ENCODE results near the gene RAPH1. TPM values are rescaled to one million over a fixed set of nuclear protein-coding genes. Genes with fewer than 3 reads are reported as not detected.
A peak's percentile ranks its signal among the peaks of the same experiment; 100 is the strongest.

The RAPH1 gene
- total RNA-seq, 1 donor = 57.2 TPM

- peaks cover 14% of the 10 kb centered on the region for H3K79me2 ChIP-seq (ENCODE audit: insufficient read depth, low read length)
These were observed 127.6 kb downstream of the RAPH1 start for GRCh38 chr2:203407496-203407895.

GRCh38 chr2:203404996-203405395 is 130.1 kb downstream of the RAPH1 start:
- Histone ChIP-seq H3K27ac (ENCODE audit: low read depth, low read length) (peak overlapping the region; percentile 40), H3K36me3 (ENCODE audit: insufficient read depth, low read length) (peaks cover 23% of the 10 kb centered on the region), H3K9me3 (ENCODE audit: low read depth, low read length) (no peaks in the 10 kb centered on the region), H3K27me3 (ENCODE audit: insufficient read depth, low read length) (no peaks in the 10 kb centered on the region), H4K20me1 (ENCODE audit: insufficient read depth, low read length) (no peaks in the 10 kb centered on the region), H3K79me2 (ENCODE audit: insufficient read depth, low read length) (peaks cover 11% of the 10 kb centered on the region), H3K4me2 (ENCODE audit: insufficient read depth, low read length) (no peak overlapping the region), H3K4me1 (ENCODE audit: insufficient read depth, low read length) (peaks cover 53% of the 10 kb centered on the region), H2AFZ (ENCODE audit: low read length) (no peak overlapping the region), H3K4me3 (ENCODE audit: insufficient read depth, low read length) (no peak overlapping the region)
- DNase-seq (ENCODE audit: insufficient read length, low spot score, missing footprints) = peak; percentile 64
- TF ChIP-seq CTCF (IDR thresholded peaks at IDR 0.05; ENCODE audit: extremely low read depth, low read depth, low read length) = no peak

More at GRCh38 chr2:203407496-203407895, 127.6 kb downstream of the RAPH1 start:
- H3K9me3 ChIP-seq (ENCODE audit: low read depth, low read length) = no peaks in the 10 kb centered on the region
- no peaks in the 10 kb centered on the region for H4K20me1 ChIP-seq (ENCODE audit: insufficient read depth, low read length)
- peaks cover 36% of the 10 kb centered on the region for H3K36me3 ChIP-seq (ENCODE audit: insufficient read depth, low read length)
- H3K27ac ChIP-seq (ENCODE audit: low read depth, low read length) = no peak overlapping the region
- H3K27me3 ChIP-seq (ENCODE audit: insufficient read depth, low read length) = no peaks in the 10 kb centered on the region
- no peak for TF ChIP-seq CTCF (IDR thresholded peaks at IDR 0.05; ENCODE audit: extremely low read depth, low read depth, low read length)
- no peak overlapping the region for H2AFZ ChIP-seq (ENCODE audit: low read length)
- no peak overlapping the region for H3K4me2 ChIP-seq (ENCODE audit: insufficient read depth, low read length)
- no peak overlapping the region for H3K4me3 ChIP-seq (ENCODE audit: insufficient read depth, low read length)
- H3K4me1 ChIP-seq (ENCODE audit: insufficient read depth, low read length) = peaks cover 41% of the 10 kb centered on the region
- DNase-seq (ENCODE audit: insufficient read length, low spot score, missing footprints) = no peak

- Histone ChIP-seq H3K79me2 (ENCODE audit: insufficient read depth, low read length) (peaks cover 11% of the 10 kb centered on the region), H3K4me3 (ENCODE audit: insufficient read depth, low read length) (no peak overlapping the region), H3K9me3 (ENCODE audit: low read depth, low read length) (no peaks in the 10 kb centered on the region), H3K4me1 (ENCODE audit: insufficient read depth, low read length) (peaks cover 49% of the 10 kb centered on the region), H3K27me3 (ENCODE audit: insufficient read depth, low read length) (no peaks in the 10 kb centered on the region), H3K4me2 (ENCODE audit: insufficient read depth, low read length) (peak overlapping the region; percentile 5), H4K20me1 (ENCODE audit: insufficient read depth, low read length) (no peaks in the 10 kb centered on the region), H2AFZ (ENCODE audit: low read length) (no peak overlapping the region), H3K36me3 (ENCODE audit: insufficient read depth, low read length) (peaks cover 16% of the 10 kb centered on the region), H3K27ac (ENCODE audit: low read depth, low read length) (peak overlapping the region; percentile 32)
- no peak for DNase-seq (ENCODE audit: insufficient read length, low spot score, missing footprints)
- TF ChIP-seq CTCF (IDR thresholded peaks at IDR 0.05; ENCODE audit: extremely low read depth, low read depth, low read length) = no peak
These were observed 134.1 kb downstream of the RAPH1 start for GRCh38 chr2:203400805-203401585.

- no peak overlapping the region for H3K4me2 ChIP-seq (ENCODE audit: insufficient read depth, low read length)
- no peaks in the 10 kb centered on the region for H3K27me3 ChIP-seq (ENCODE audit: insufficient read depth, low read length)
- no peak overlapping the region for H3K27ac ChIP-seq (ENCODE audit: low read depth, low read length)
- no peak for TF ChIP-seq CTCF (IDR thresholded peaks at IDR 0.05; ENCODE audit: extremely low read depth, low read depth, low read length)
- no peaks in the 10 kb centered on the region for H3K9me3 ChIP-seq (ENCODE audit: low read depth, low read length)
- peaks cover 18% of the 10 kb centered on the region for H3K79me2 ChIP-seq (ENCODE audit: insufficient read depth, low read length)
- H4K20me1 ChIP-seq (ENCODE audit: insufficient read depth, low read length) = no peaks in the 10 kb centered on the region
- H2AFZ ChIP-seq (ENCODE audit: low read length) = no peak overlapping the region
- H3K4me1 ChIP-seq (ENCODE audit: insufficient read depth, low read length) = peaks cover 29% of the 10 kb centered on the region
- peaks cover 32% of the 10 kb centered on the region for H3K36me3 ChIP-seq (ENCODE audit: insufficient read depth, low read length)
- DNase-seq (ENCODE audit: insufficient read length, low spot score, missing footprints) = no peak
- H3K4me3 ChIP-seq (ENCODE audit: insufficient read depth, low read length) = no peak overlapping the region
These were observed 136.1 kb downstream of the RAPH1 start for GRCh38 chr2:203399031-203399430.

All from osteoblast (primary cell).